Neural cell (in vitro differentiated cells): ENCODE results near the gene SVBP. TPM values are rescaled to one million over a fixed set of nuclear protein-coding genes. Genes with fewer than 3 reads are reported as not detected.

Experiments used
- H2AFZ ChIP-seq: fragments of 200-600, 300-800 bp; sonication (generic), shearing (Covaris generic); 2 replicates; pipeline ENCODE4 v1.6.0; 2014; ENCODE audit warnings: low read depth, mild to moderate bottlenecking, antibody characterized with exemption, low read length, moderate library complexity
- H3F3A ChIP-seq: fragments of 200-600 bp; shearing (Covaris generic); 2 replicates; pipeline ENCODE4 v1.6.1; 2016; ENCODE audit warnings: mild to moderate bottlenecking, moderate library complexity, mixed read lengths, antibody characterized with exemption, low read length; ENCODE audit not compliant: insufficient read depth, poor library complexity, severe bottlenecking
- H3K27ac ChIP-seq: fragments of 200-600, 300-800 bp; sonication (generic), shearing (Covaris generic); 2 replicates; pipeline ENCODE4 v1.5.1; 2014; ENCODE audit warnings: mild to moderate bottlenecking, low read length, moderate library complexity
- H3K27me3 ChIP-seq: fragments of 300-800, 200-600 bp; sonication (generic), shearing (Covaris generic); 2 replicates; pipeline ENCODE4 v1.6.0; 2014; ENCODE audit warnings: mild to moderate bottlenecking, low read depth, low read length, moderate library complexity; ENCODE audit not compliant: insufficient read depth
- H3K36me3 ChIP-seq: fragments of 300-800, 200-600 bp; sonication (generic), shearing (Covaris generic); 2 replicates; pipeline ENCODE4 v1.5.1; 2014; ENCODE audit warnings: mild to moderate bottlenecking, antibody characterized with exemption, low read length, moderate library complexity; ENCODE audit not compliant: insufficient read depth
- H3K4me2 ChIP-seq: fragments of 300-800, 200-600 bp; sonication (generic), shearing (Covaris generic); 2 replicates; pipeline ENCODE4 v1.6.0; 2014; ENCODE audit warnings: mild to moderate bottlenecking, low read length
- H3K4me3 ChIP-seq: fragments of 300-800, 200-600 bp; sonication (generic), shearing (Covaris generic); 2 replicates; pipeline ENCODE4 v1.5.1; 2014; ENCODE audit warnings: mild to moderate bottlenecking, low read length, moderate library complexity
- H3K79me2 ChIP-seq: fragments of 200-600 bp; shearing (Covaris generic); replicated peaks from 2 replicates; pipeline ENCODE4 v1.6.0; 2014; ENCODE audit warnings: mild to moderate bottlenecking, low read length, moderate library complexity; ENCODE audit not compliant: insufficient read depth
- H3K9ac ChIP-seq: fragments of 300-800, 200-600 bp; sonication (generic), shearing (Covaris generic); 2 replicates; pipeline ENCODE4 v1.6.1; 2016; ENCODE audit warnings: mild to moderate bottlenecking, low read length, mixed read lengths
- H3K9me2 ChIP-seq: fragments of 200-600 bp; shearing (Covaris generic); 2 replicates; pipeline ENCODE4 v1.6.1; 2016; ENCODE audit warnings: mild to moderate bottlenecking, low read length, mixed read lengths; ENCODE audit not compliant: insufficient read depth
- H3K9me3 ChIP-seq: fragments of 200-600, 300-800 bp; sonication (generic), shearing (Covaris generic); 2 replicates; pipeline ENCODE4 v1.6.1; 2016; ENCODE audit warnings: mild to moderate bottlenecking, mixed run types, low read length, moderate library complexity, mixed read lengths
- H4K20me1 ChIP-seq: fragments of 200-600 bp; shearing (Covaris generic); 2 replicates; pipeline ENCODE4 v1.6.1; 2016; ENCODE audit warnings: mild to moderate bottlenecking, mixed run types; ENCODE audit not compliant: insufficient read depth
- EP300 ChIP-seq: fragments of 450-650 bp; conservative IDR thresholded peaks from 2 replicates; pipeline ENCODE4 v1.6.1; 2014; ENCODE audit warnings: antibody characterized with exemption, mild to moderate bottlenecking, moderate library complexity; ENCODE audit not compliant: poor library complexity, severe bottlenecking
- EZH2 ChIP-seq: fragments of 200-600, 300-800 bp; shearing (Covaris generic), sonication (generic); IDR thresholded peaks from 2 replicates; pipeline ENCODE4 v1.6.1; 2014; ENCODE audit warnings: antibody characterized with exemption, low read length, borderline replicate concordance, mild to moderate bottlenecking; ENCODE audit not compliant: insufficient read depth, poor library complexity, severe bottlenecking
- MXI1 ChIP-seq: fragments of 450-650 bp; conservative IDR thresholded peaks from 2 replicates; pipeline ENCODE4 v1.6.1; 2014; ENCODE audit warnings: antibody characterized with exemption, mild to moderate bottlenecking; ENCODE audit not compliant: poor library complexity, severe bottlenecking
- POLR2AphosphoS5 ChIP-seq: IDR thresholded peaks from 2 replicates; pipeline ENCODE4 v1.6.1; 2012
- RAD21 ChIP-seq: fragments of 450-650 bp; conservative IDR thresholded peaks from 2 replicates; pipeline ENCODE4 v1.6.1; 2014; ENCODE audit warnings: antibody characterized with exemption, mild to moderate bottlenecking, moderate library complexity
- SMC3 ChIP-seq: fragments of 450-650 bp; conservative IDR thresholded peaks from 2 replicates; pipeline ENCODE4 v1.6.1; 2014; ENCODE audit warnings: antibody characterized with exemption, mild to moderate bottlenecking, moderate library complexity; ENCODE audit not compliant: poor library complexity
- TAF1 ChIP-seq: IDR thresholded peaks from 2 replicates; pipeline ENCODE4 v1.6.1; 2012; ENCODE audit warnings: low read depth
- polyA plus RNA-seq: library from polyadenylated mRNA; depleted of rRNA; stranded (reverse); fragments of >200 nt; gene quantifications from 2 replicates; pipeline ENCODE4 v1.2.3, GENCODE V29; 2014
- TF ChIP-seq, protein P1 (sequence below): fragments of 450-650 bp; IDR thresholded peaks from 2 replicates; pipeline ENCODE4 v1.5.1; 2014; ENCODE audit warnings: antibody characterized with exemption, mild to moderate bottlenecking, moderate library complexity; ENCODE audit not compliant: poor library complexity, severe bottlenecking
- TF ChIP-seq, protein P2 (sequence below): IDR thresholded peaks from 2 replicates; pipeline ENCODE4 v1.6.1; 2012; ENCODE audit warnings: borderline replicate concordance

Gene SVBP
- polyA plus RNA-seq, 1 donor from 2014 or later = 231 TPM

DNA sequence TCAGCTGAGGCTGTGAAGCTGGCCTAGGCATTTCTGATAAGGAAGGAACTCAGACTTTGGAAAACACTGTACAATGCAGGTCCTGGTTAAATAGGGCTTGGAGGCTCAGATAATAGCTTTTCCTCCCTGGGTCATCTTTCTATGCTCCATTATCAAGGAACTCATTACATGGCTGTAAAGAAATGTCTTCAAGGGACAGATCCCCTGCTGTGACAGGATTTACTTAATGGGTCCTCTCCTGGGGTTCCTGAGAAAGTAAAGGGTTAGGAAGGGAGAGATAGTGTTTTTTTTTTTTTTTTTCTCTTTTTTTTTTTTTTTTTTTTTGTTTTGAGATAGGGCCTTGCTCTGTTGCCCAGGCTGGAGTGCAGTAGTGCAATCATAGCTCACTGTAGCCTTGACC is 14.1 kb upstream of the SVBP start:
- H3K4me3 ChIP-seq = no peak overlapping the region
- H3F3A ChIP-seq = no peaks in the 10 kb centered on the region
- no peaks in the 10 kb centered on the region for H3K9me3 ChIP-seq
- H3K79me2 ChIP-seq = no peaks in the 10 kb centered on the region
- TF ChIP-seq EZH2 = no peak
- no peak for TF ChIP-seq EP300
- TF ChIP-seq SMC3 = no peak
- no peak for TF ChIP-seq RAD21
- TF ChIP-seq, protein P1, sequence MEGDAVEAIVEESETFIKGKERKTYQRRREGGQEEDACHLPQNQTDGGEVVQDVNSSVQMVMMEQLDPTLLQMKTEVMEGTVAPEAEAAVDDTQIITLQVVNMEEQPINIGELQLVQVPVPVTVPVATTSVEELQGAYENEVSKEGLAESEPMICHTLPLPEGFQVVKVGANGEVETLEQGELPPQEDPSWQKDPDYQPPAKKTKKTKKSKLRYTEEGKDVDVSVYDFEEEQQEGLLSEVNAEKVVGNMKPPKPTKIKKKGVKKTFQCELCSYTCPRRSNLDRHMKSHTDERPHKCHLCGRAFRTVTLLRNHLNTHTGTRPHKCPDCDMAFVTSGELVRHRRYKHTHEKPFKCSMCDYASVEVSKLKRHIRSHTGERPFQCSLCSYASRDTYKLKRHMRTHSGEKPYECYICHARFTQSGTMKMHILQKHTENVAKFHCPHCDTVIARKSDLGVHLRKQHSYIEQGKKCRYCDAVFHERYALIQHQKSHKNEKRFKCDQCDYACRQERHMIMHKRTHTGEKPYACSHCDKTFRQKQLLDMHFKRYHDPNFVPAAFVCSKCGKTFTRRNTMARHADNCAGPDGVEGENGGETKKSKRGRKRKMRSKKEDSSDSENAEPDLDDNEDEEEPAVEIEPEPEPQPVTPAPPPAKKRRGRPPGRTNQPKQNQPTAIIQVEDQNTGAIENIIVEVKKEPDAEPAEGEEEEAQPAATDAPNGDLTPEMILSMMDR = no peak
- no peak for TF ChIP-seq MXI1
- no peak for TF ChIP-seq TAF1
- no peak for TF ChIP-seq POLR2AphosphoS5
- TF ChIP-seq, protein P2, sequence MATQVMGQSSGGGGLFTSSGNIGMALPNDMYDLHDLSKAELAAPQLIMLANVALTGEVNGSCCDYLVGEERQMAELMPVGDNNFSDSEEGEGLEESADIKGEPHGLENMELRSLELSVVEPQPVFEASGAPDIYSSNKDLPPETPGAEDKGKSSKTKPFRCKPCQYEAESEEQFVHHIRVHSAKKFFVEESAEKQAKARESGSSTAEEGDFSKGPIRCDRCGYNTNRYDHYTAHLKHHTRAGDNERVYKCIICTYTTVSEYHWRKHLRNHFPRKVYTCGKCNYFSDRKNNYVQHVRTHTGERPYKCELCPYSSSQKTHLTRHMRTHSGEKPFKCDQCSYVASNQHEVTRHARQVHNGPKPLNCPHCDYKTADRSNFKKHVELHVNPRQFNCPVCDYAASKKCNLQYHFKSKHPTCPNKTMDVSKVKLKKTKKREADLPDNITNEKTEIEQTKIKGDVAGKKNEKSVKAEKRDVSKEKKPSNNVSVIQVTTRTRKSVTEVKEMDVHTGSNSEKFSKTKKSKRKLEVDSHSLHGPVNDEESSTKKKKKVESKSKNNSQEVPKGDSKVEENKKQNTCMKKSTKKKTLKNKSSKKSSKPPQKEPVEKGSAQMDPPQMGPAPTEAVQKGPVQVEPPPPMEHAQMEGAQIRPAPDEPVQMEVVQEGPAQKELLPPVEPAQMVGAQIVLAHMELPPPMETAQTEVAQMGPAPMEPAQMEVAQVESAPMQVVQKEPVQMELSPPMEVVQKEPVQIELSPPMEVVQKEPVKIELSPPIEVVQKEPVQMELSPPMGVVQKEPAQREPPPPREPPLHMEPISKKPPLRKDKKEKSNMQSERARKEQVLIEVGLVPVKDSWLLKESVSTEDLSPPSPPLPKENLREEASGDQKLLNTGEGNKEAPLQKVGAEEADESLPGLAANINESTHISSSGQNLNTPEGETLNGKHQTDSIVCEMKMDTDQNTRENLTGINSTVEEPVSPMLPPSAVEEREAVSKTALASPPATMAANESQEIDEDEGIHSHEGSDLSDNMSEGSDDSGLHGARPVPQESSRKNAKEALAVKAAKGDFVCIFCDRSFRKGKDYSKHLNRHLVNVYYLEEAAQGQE = no peak
- H3K9ac ChIP-seq = no peak overlapping the region
- H3K9me2 ChIP-seq = no peaks in the 10 kb centered on the region
- H3K36me3 ChIP-seq = no peaks in the 10 kb centered on the region
- no peak overlapping the region for H2AFZ ChIP-seq
- H3K27me3 ChIP-seq = no peaks in the 10 kb centered on the region
- H3K27ac ChIP-seq = no peak overlapping the region
- no peak overlapping the region for H3K4me2 ChIP-seq
- H4K20me1 ChIP-seq = no peaks in the 10 kb centered on the region

DNA sequence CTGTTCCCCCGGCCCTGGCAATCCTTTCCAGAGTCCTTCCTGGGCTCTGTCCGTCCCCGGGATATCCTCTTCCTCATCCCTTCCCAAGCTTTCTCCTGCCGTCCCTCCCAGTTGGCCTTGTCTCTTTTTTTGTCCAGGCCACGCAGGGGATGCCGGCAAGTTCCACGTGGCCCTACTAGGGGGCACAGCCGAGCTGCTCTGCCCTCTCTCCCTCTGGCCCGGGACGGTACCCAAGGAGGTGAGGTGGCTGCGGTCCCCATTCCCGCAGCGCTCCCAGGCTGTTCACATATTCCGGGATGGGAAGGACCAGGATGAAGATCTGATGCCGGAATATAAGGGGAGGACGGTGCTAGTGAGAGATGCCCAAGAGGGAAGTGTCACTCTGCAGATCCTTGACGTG is 13.4 kb upstream of the SVBP start:
- Histone ChIP-seq H3K36me3 (no peaks in the 10 kb centered on the region), H3K79me2 (no peaks in the 10 kb centered on the region), H3F3A (no peaks in the 10 kb centered on the region), H3K9ac (no peak overlapping the region), H3K27me3 (no peaks in the 10 kb centered on the region), H3K9me2 (no peaks in the 10 kb centered on the region), H3K4me2 (no peak overlapping the region), H3K9me3 (no peaks in the 10 kb centered on the region), H2AFZ (no peak overlapping the region), H3K4me3 (no peak overlapping the region), H3K27ac (no peak overlapping the region), H4K20me1 (no peaks in the 10 kb centered on the region)
- TF ChIP-seq MXI1 (no peak), TAF1 (no peak), POLR2AphosphoS5 (no peak), EZH2 (no peak), SMC3 (no peak), RAD21 (no peak), EP300 (no peak)
- TF ChIP-seq, protein P1 = no peak
- TF ChIP-seq, protein P2 = no peak
